ENCODE results near the gene NEU1.
"Not testable (repeated sequence)": the region's sequence is repeated elsewhere in the genome, so short reads cannot be mapped to it uniquely, and the experiment has no call there.

Gene NEU1

DNA sequence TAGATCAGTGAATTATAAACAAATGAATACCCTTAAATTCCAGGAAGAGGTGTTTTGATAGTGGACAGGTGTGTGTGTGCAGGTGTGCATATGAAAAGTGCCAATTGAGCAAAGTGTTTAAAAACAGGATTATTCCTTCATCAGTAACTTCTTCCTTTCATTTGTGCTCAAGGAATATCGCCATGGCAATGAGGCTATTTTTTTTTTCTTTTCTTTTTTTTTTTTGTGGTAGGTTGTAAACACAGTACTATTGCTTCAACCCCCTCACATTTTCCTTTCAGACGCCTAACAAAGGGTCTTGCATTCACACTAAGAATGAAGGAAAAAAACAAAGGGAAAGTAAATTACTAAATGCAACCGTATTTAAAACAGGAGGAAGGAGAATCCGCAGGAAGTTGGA, 37.1 kb downstream of the NEU1 start:
- WGBS, 2 donors (ENCODE audit: extremely low coverage in 2 of 2, insufficient read length in 2 of 2, insufficient replicate concordance in 1 of 2): no CpG with 5 or more reads among the region's 4 CpGs
- H3K27ac ChIP-seq (replicated peaks; ENCODE audit: low read length): no peak overlapping the region
- no peak overlapping the region for H3K4ac ChIP-seq (ENCODE audit: low read length)
- no peaks in the 10 kb centered on the region for H3K27me3 ChIP-seq (ENCODE audit: control insufficient read depth in 3 of 3, insufficient read depth in 3 of 3, low read depth in 1 of 3, low read length in 3 of 3)
- H3K79me1 ChIP-seq (ENCODE audit: low read depth, low read length): no peaks in the 10 kb centered on the region
- H3K14ac ChIP-seq (ENCODE audit: low read length): no peak overlapping the region
- no peaks in the 10 kb centered on the region for H3K9me3 ChIP-seq (replicated peaks in 1 of 2; ENCODE audit: control insufficient read depth in 2 of 2, insufficient read depth in 1 of 2, low read depth in 1 of 2, low read length in 2 of 2)
- no peak overlapping the region for H3K23ac ChIP-seq (ENCODE audit: low read depth, low read length, poor library complexity)
- no peak overlapping the region for H2BK15ac ChIP-seq (ENCODE audit: low read length)
- no peaks in the 10 kb centered on the region for H3K36me3 ChIP-seq (replicated peaks in 1 of 2; ENCODE audit: control insufficient read depth in 2 of 2, insufficient read depth in 2 of 2, low read length in 2 of 2)
- H2AFZ ChIP-seq (ENCODE audit: low read length): no peak overlapping the region
- H4K8ac ChIP-seq (ENCODE audit: low read depth, low read length): no peak overlapping the region
- H2AK5ac ChIP-seq (ENCODE audit: low read depth, low read length): no peak overlapping the region
- no peak overlapping the region for H2BK12ac ChIP-seq (ENCODE audit: low read length)
- DNase-seq (ENCODE audit: low spot score): no peak
- peaks cover 5 to 6% of the 10 kb centered on the region in 2 donors for H3K4me1 ChIP-seq (ENCODE audit: control insufficient read depth in 2 of 2, insufficient read depth in 1 of 2, low read depth in 1 of 2, low read length in 2 of 2)
- no peak overlapping the region for H3K4me3 ChIP-seq (ENCODE audit: low read length in 2 of 2)
- H2BK120ac ChIP-seq (ENCODE audit: low read depth, low read length): no peak overlapping the region
- no peak overlapping the region for H3K4me2 ChIP-seq (ENCODE audit: insufficient read depth, low read length, poor library complexity, severe bottlenecking)
- no peak overlapping the region for H3K9ac ChIP-seq (ENCODE audit: low read depth, low read length, poor library complexity)
- H2BK5ac ChIP-seq (ENCODE audit: low read length): no peak overlapping the region
- no peak overlapping the region for H3K18ac ChIP-seq (ENCODE audit: low read length)
- no peak overlapping the region for H4K91ac ChIP-seq (ENCODE audit: low read depth, low read length, poor library complexity)

DNA sequence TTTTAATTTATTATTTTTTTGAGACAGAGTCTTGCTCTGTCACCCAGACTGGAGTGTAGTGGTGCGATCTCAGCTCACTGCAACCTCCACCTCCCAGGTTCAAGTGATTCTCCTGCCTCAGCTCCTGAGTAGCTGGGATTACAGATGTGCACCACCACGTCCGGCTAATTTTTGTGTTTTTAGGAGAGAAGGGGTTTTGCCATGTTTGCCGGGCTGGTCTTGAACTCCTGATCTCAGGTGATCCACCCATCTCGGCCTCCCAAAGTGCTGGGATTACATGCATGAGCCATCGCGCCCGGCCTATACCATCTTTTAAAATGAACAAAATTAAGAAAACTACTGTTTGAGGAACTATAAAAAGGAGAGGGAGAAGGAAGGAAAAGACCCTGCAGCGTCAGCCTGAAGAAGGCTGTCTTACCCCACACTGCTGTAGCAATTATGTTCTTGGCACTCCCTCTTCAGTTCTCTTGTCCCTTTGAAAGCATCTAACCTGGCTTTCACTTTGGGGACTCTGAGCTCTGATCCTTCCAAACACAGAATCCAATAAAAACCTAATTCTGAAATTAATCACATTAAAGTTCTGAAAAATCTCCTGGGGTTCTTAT, 38.9 kb downstream of the NEU1 start:
- H2BK5ac ChIP-seq (ENCODE audit: low read length); H2AFZ ChIP-seq (ENCODE audit: low read length); H3K4ac ChIP-seq (ENCODE audit: low read length); H4K8ac ChIP-seq (ENCODE audit: low read depth, low read length); H4K91ac ChIP-seq (ENCODE audit: low read depth, low read length, poor library complexity); H3K79me1 ChIP-seq (ENCODE audit: low read depth, low read length); H3K9me3 ChIP-seq (replicated peaks in 1 of 2; ENCODE audit: control insufficient read depth in 2 of 2, insufficient read depth in 1 of 2, low read depth in 1 of 2, low read length in 2 of 2); H2BK15ac ChIP-seq (ENCODE audit: low read length); H3K9ac ChIP-seq (ENCODE audit: low read depth, low read length, poor library complexity); H3K18ac ChIP-seq (ENCODE audit: low read length); H3K14ac ChIP-seq (ENCODE audit: low read length); H3K27me3 ChIP-seq (ENCODE audit: control insufficient read depth in 3 of 3, insufficient read depth in 3 of 3, low read depth in 1 of 3, low read length in 3 of 3); H3K4me2 ChIP-seq (ENCODE audit: insufficient read depth, low read length, poor library complexity, severe bottlenecking); H2AK5ac ChIP-seq (ENCODE audit: low read depth, low read length); H2BK120ac ChIP-seq (ENCODE audit: low read depth, low read length); H3K4me3 ChIP-seq (ENCODE audit: low read length in 2 of 2); DNase-seq (ENCODE audit: low spot score); H3K23ac ChIP-seq (ENCODE audit: low read depth, low read length, poor library complexity); H3K27ac ChIP-seq (replicated peaks; ENCODE audit: low read length); H3K4me1 ChIP-seq (ENCODE audit: control insufficient read depth in 2 of 2, insufficient read depth in 1 of 2, low read depth in 1 of 2, low read length in 2 of 2); H2BK12ac ChIP-seq (ENCODE audit: low read length); H3K36me3 ChIP-seq (replicated peaks in 1 of 2; ENCODE audit: control insufficient read depth in 2 of 2, insufficient read depth in 2 of 2, low read length in 2 of 2): not testable (repeated sequence)
- no CpG with 5 or more reads among the region's 9 CpGs for WGBS, 2 donors (ENCODE audit: extremely low coverage in 2 of 2, insufficient read length in 2 of 2, insufficient replicate concordance in 1 of 2)

DNA sequence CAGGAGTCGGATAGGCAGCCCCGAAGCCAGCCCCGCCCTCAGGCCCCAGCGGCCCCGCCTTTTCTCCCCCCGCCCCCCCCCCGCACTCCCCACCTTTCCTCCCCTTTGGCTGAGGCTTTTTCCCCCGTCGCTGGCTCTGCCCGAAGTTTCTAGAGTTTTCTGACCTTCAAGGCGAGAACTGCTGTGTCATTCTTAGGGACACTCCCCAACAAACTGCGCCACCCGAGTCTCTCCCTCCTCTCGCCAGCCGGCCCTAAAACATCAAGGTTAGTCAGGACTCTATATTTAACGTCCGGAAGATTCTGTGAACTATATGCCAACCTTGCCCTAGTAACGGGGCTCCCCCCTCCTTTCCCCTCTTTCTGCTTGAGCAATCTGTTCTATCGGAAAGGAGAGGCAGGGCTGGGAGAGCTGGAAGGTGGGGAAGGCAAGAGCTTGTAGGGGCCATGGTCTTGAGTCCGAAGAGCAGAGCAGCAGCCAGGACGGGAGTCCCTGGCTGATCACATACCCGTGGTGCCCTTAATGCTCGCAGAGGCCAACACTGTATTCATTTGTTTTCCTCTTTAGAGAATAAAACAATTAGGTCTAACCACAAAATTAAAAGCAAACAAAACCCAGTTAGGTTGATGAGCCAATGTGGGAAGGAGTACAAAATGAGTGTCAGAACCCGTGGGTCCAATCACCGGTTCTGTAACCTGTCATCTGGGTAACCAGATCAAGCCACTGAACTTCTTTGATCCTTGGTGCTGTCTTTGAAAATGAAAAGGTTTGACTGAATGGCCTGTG, 40.4 kb downstream of the NEU1 start:
- H3K27ac ChIP-seq (replicated peaks; ENCODE audit: low read length): peak overlapping the region; percentile 37
- H3K27me3 ChIP-seq (ENCODE audit: control insufficient read depth in 3 of 3, insufficient read depth in 3 of 3, low read depth in 1 of 3, low read length in 3 of 3): no peaks in the 10 kb centered on the region
- H3K79me1 ChIP-seq (ENCODE audit: low read depth, low read length): peaks cover 1% of the 10 kb centered on the region
- H2BK12ac ChIP-seq (ENCODE audit: low read length): no peak overlapping the region
- H3K9ac ChIP-seq (ENCODE audit: low read depth, low read length, poor library complexity): peak overlapping the region; percentile 53
- peaks cover 0 to 2% of the 10 kb centered on the region in 2 donors for H3K36me3 ChIP-seq (replicated peaks in 1 of 2; ENCODE audit: control insufficient read depth in 2 of 2, insufficient read depth in 2 of 2, low read length in 2 of 2)
- peak overlapping the region; percentile 82 for H2BK15ac ChIP-seq (ENCODE audit: low read length)
- peaks cover 0 to 2% of the 10 kb centered on the region in 2 donors for H3K9me3 ChIP-seq (replicated peaks in 1 of 2; ENCODE audit: control insufficient read depth in 2 of 2, insufficient read depth in 1 of 2, low read depth in 1 of 2, low read length in 2 of 2)
- peak overlapping the region; percentile 76 for H3K18ac ChIP-seq (ENCODE audit: low read length)
- H3K4ac ChIP-seq (ENCODE audit: low read length): no peak overlapping the region
- H3K14ac ChIP-seq (ENCODE audit: low read length): no peak overlapping the region
- H4K8ac ChIP-seq (ENCODE audit: low read depth, low read length): no peak overlapping the region
- H2AK5ac ChIP-seq (ENCODE audit: low read depth, low read length): no peak overlapping the region
- peak overlapping the region; percentile 49 to 70 for H3K4me3 ChIP-seq (ENCODE audit: low read length in 2 of 2)
- H3K23ac ChIP-seq (ENCODE audit: low read depth, low read length, poor library complexity): no peak overlapping the region
- H2BK120ac ChIP-seq (ENCODE audit: low read depth, low read length): peak overlapping the region; percentile 7
- H3K4me2 ChIP-seq (ENCODE audit: insufficient read depth, low read length, poor library complexity, severe bottlenecking): peak overlapping the region; percentile 69
- H4K91ac ChIP-seq (ENCODE audit: low read depth, low read length, poor library complexity): no peak overlapping the region
- H2AFZ ChIP-seq (ENCODE audit: low read length): peak overlapping the region; percentile 87
- peaks cover 5 to 7% of the 10 kb centered on the region in 2 donors for H3K4me1 ChIP-seq (ENCODE audit: control insufficient read depth in 2 of 2, insufficient read depth in 1 of 2, low read depth in 1 of 2, low read length in 2 of 2)
- WGBS, 2 donors (ENCODE audit: extremely low coverage in 2 of 2, insufficient read length in 2 of 2, insufficient replicate concordance in 1 of 2): no CpG with 5 or more reads among the region's 25 CpGs
- H2BK5ac ChIP-seq (ENCODE audit: low read length): no peak overlapping the region
- DNase-seq (ENCODE audit: low spot score): peak; percentile 42

DNA sequence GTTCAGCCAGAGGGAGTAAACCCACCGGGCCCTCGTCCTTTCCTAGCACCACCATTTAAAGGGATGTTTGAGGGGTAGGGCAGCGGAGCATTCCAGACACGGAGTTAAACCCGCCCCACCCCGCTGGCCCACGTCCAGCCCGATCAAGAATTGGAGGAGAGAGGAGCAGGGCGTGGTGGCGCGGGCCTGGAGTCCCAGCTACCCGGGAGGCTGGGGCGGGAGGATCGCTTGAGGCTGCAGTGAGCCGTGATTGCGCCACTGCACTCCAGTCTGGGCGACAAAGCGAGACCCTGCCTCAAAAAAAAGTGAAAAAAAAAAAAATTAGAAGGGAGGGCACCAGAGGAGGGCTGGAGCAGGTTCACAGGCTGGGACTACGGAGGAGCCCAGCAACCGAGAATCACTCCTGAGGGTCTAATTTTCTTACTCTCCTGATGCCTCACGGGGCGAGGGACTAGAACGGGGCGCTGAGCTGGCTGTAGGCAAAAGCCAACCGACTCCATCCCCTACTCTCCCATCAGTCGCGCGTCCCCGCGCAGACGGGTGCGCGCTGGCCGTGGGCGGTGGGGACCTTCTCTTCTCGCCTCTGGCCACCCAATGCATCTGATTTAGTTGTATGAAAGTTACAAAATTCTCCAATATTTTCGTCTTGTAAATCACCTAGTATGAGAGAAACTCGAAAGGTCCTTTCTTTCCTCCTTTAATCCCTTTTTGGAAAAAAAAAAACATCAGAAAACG, 41.2 kb downstream of the NEU1 start:
- peak; percentile 45 for DNase-seq (ENCODE audit: low spot score)
- Histone ChIP-seq H2BK15ac (ENCODE audit: low read length) (no peak overlapping the region), H3K23ac (ENCODE audit: low read depth, low read length, poor library complexity) (peak overlapping the region; percentile 36), H4K8ac (ENCODE audit: low read depth, low read length) (no peak overlapping the region), H3K27ac (replicated peaks; ENCODE audit: low read length) (peak overlapping the region; percentile 57), H3K4me3 (ENCODE audit: low read length in 2 of 2) (peak overlapping the region; percentile 49 to 74), H3K4me2 (ENCODE audit: insufficient read depth, low read length, poor library complexity, severe bottlenecking) (peak overlapping the region; percentile 69), H4K91ac (ENCODE audit: low read depth, low read length, poor library complexity) (no peak overlapping the region), H2BK5ac (ENCODE audit: low read length) (no peak overlapping the region), H3K36me3 (replicated peaks in 1 of 2; ENCODE audit: control insufficient read depth in 2 of 2, insufficient read depth in 2 of 2, low read length in 2 of 2) (peaks cover 0 to 2% of the 10 kb centered on the region in 2 donors), H3K9ac (ENCODE audit: low read depth, low read length, poor library complexity) (no peak overlapping the region), H2BK12ac (ENCODE audit: low read length) (no peak overlapping the region), H3K14ac (ENCODE audit: low read length) (no peak overlapping the region), H2BK120ac (ENCODE audit: low read depth, low read length) (no peak overlapping the region), H3K4ac (ENCODE audit: low read length) (no peak overlapping the region), H2AFZ (ENCODE audit: low read length) (peak overlapping the region; percentile 87), H2AK5ac (ENCODE audit: low read depth, low read length) (no peak overlapping the region), H3K27me3 (ENCODE audit: control insufficient read depth in 3 of 3, insufficient read depth in 3 of 3, low read depth in 1 of 3, low read length in 3 of 3) (no peaks in the 10 kb centered on the region), H3K4me1 (ENCODE audit: control insufficient read depth in 2 of 2, insufficient read depth in 1 of 2, low read depth in 1 of 2, low read length in 2 of 2) (peaks cover 4 to 5% of the 10 kb centered on the region in 2 donors), H3K9me3 (replicated peaks in 1 of 2; ENCODE audit: control insufficient read depth in 2 of 2, insufficient read depth in 1 of 2, low read depth in 1 of 2, low read length in 2 of 2) (peaks cover 0 to 2% of the 10 kb centered on the region in 2 donors), H3K79me1 (ENCODE audit: low read depth, low read length) (peaks cover 1% of the 10 kb centered on the region), H3K18ac (ENCODE audit: low read length) (peak overlapping the region; percentile 86)
- no CpG with 5 or more reads among the region's 39 CpGs for WGBS, 2 donors (ENCODE audit: extremely low coverage in 2 of 2, insufficient read length in 2 of 2, insufficient replicate concordance in 1 of 2)
